ENCODE data around the gene PPP4R2.

PPP4R2 gene

GRCh38 chr3:73074781-73075180 is 78.2 kb downstream of the PPP4R2 start:
- 92 to 97% methylated on average over 8 of the region's 8 CpGs for WGBS, 2 experiments
- Histone ChIP-seq H3K9me3 (ENCODE audit: control insufficient read depth, low read length) (no peaks in the 10 kb centered on the region), H3K36me3 (ENCODE audit: control insufficient read depth, insufficient read depth, low read length) (no peaks in the 10 kb centered on the region), H3K27me3 (ENCODE audit: control insufficient read depth, insufficient read depth, low read length, poor library complexity, severe bottlenecking) (no peaks in the 10 kb centered on the region), H3K4me3 (ENCODE audit: insufficient read depth, low read depth, low read length) (no peak overlapping the region), H3K4me1 (ENCODE audit: control insufficient read depth, insufficient read depth, low read length) (no peaks in the 10 kb centered on the region), H3K27ac (ENCODE audit: insufficient read depth, low read depth, low read length, poor library complexity, severe bottlenecking) (no peak overlapping the region)

- Histone ChIP-seq H3K9me3 (ENCODE audit: control insufficient read depth, low read length) (no peaks in the 10 kb centered on the region), H3K27ac (ENCODE audit: insufficient read depth, low read depth, low read length, poor library complexity, severe bottlenecking) (no peak overlapping the region), H3K4me3 (ENCODE audit: insufficient read depth, low read depth, low read length) (no peak overlapping the region), H3K27me3 (ENCODE audit: control insufficient read depth, insufficient read depth, low read length, poor library complexity, severe bottlenecking) (no peaks in the 10 kb centered on the region), H3K4me1 (ENCODE audit: control insufficient read depth, insufficient read depth, low read length) (no peaks in the 10 kb centered on the region), H3K36me3 (ENCODE audit: control insufficient read depth, insufficient read depth, low read length) (no peaks in the 10 kb centered on the region)
- WGBS, 2 experiments = 89 to 93% methylated on average over 17 of the region's 17 CpGs
These were observed 83.8 kb downstream of the PPP4R2 start for GRCh38 chr3:73080216-73080966.

GRCh38 chr3:73081140-73081539 is 84.5 kb downstream of the PPP4R2 start:
- 92 to 99% methylated on average over 8 of the region's 8 CpGs for whole genome bisulfite sequencing, 2 experiments
- Histone ChIP-seq H3K27me3 (ENCODE audit: control insufficient read depth, insufficient read depth, low read length, poor library complexity, severe bottlenecking) (no peaks in the 10 kb centered on the region), H3K4me3 (ENCODE audit: insufficient read depth, low read depth, low read length) (no peak overlapping the region), H3K36me3 (ENCODE audit: control insufficient read depth, insufficient read depth, low read length) (no peaks in the 10 kb centered on the region), H3K9me3 (ENCODE audit: control insufficient read depth, low read length) (no peaks in the 10 kb centered on the region), H3K27ac (ENCODE audit: insufficient read depth, low read depth, low read length, poor library complexity, severe bottlenecking) (no peak overlapping the region), H3K4me1 (ENCODE audit: control insufficient read depth, insufficient read depth, low read length) (no peaks in the 10 kb centered on the region)

- Histone ChIP-seq H3K36me3 (ENCODE audit: control insufficient read depth, insufficient read depth, low read length) (no peaks in the 10 kb centered on the region), H3K9me3 (ENCODE audit: control insufficient read depth, low read length) (no peaks in the 10 kb centered on the region), H3K27me3 (ENCODE audit: control insufficient read depth, insufficient read depth, low read length, poor library complexity, severe bottlenecking) (no peaks in the 10 kb centered on the region), H3K4me3 (ENCODE audit: insufficient read depth, low read depth, low read length) (no peak overlapping the region), H3K27ac (ENCODE audit: insufficient read depth, low read depth, low read length, poor library complexity, severe bottlenecking) (no peak overlapping the region), H3K4me1 (ENCODE audit: control insufficient read depth, insufficient read depth, low read length) (no peaks in the 10 kb centered on the region)
- WGBS, 2 experiments = 91 to 100% methylated on average over 2 of the region's 2 CpGs
These were observed 87.6 kb downstream of the PPP4R2 start for GRCh38 chr3:73084170-73084569.

GRCh38 chr3:73086071-73086494 is 89.5 kb downstream of the PPP4R2 start:
- H3K27me3 ChIP-seq (ENCODE audit: control insufficient read depth, insufficient read depth, low read length, poor library complexity, severe bottlenecking) = no peaks in the 10 kb centered on the region
- H3K4me1 ChIP-seq (ENCODE audit: control insufficient read depth, insufficient read depth, low read length) = no peaks in the 10 kb centered on the region
- WGBS, 2 experiments = 35 to 38% methylated on average over 8 of the region's 8 CpGs
- H3K36me3 ChIP-seq (ENCODE audit: control insufficient read depth, insufficient read depth, low read length) = no peaks in the 10 kb centered on the region
- no peaks in the 10 kb centered on the region for H3K9me3 ChIP-seq (ENCODE audit: control insufficient read depth, low read length)
- H3K27ac ChIP-seq (ENCODE audit: insufficient read depth, low read depth, low read length, poor library complexity, severe bottlenecking) = no peak overlapping the region
- H3K4me3 ChIP-seq (ENCODE audit: insufficient read depth, low read depth, low read length) = no peak overlapping the region

GRCh38 chr3:73094129-73094528 is 97.5 kb downstream of the PPP4R2 start:
- Histone ChIP-seq H3K27ac (ENCODE audit: insufficient read depth, low read depth, low read length, poor library complexity, severe bottlenecking) (no peak overlapping the region), H3K9me3 (ENCODE audit: control insufficient read depth, low read length) (no peaks in the 10 kb centered on the region), H3K27me3 (ENCODE audit: control insufficient read depth, insufficient read depth, low read length, poor library complexity, severe bottlenecking) (no peaks in the 10 kb centered on the region), H3K36me3 (ENCODE audit: control insufficient read depth, insufficient read depth, low read length) (no peaks in the 10 kb centered on the region), H3K4me1 (ENCODE audit: control insufficient read depth, insufficient read depth, low read length) (no peaks in the 10 kb centered on the region), H3K4me3 (ENCODE audit: insufficient read depth, low read depth, low read length) (no peak overlapping the region)
- WGBS, 2 experiments = 89 to 93% methylated on average over 6 of the region's 6 CpGs

GRCh38 chr3:73094951-73095350 is 98.3 kb downstream of the PPP4R2 start:
- no peaks in the 10 kb centered on the region for H3K27me3 ChIP-seq (ENCODE audit: control insufficient read depth, insufficient read depth, low read length, poor library complexity, severe bottlenecking)
- H3K9me3 ChIP-seq (ENCODE audit: control insufficient read depth, low read length) = no peaks in the 10 kb centered on the region
- no peaks in the 10 kb centered on the region for H3K36me3 ChIP-seq (ENCODE audit: control insufficient read depth, insufficient read depth, low read length)
- 17 to 19% methylated on average over 12 of the region's 12 CpGs for WGBS, 2 experiments
- no peak overlapping the region for H3K4me3 ChIP-seq (ENCODE audit: insufficient read depth, low read depth, low read length)
- H3K27ac ChIP-seq (ENCODE audit: insufficient read depth, low read depth, low read length, poor library complexity, severe bottlenecking) = no peak overlapping the region
- H3K4me1 ChIP-seq (ENCODE audit: control insufficient read depth, insufficient read depth, low read length) = no peaks in the 10 kb centered on the region

GRCh38 chr3:73096169-73096568 is 99.6 kb downstream of the PPP4R2 start:
- Histone ChIP-seq H3K36me3 (ENCODE audit: control insufficient read depth, insufficient read depth, low read length) (no peaks in the 10 kb centered on the region), H3K27ac (ENCODE audit: insufficient read depth, low read depth, low read length, poor library complexity, severe bottlenecking) (no peak overlapping the region)
- WGBS, 2 experiments = 91 to 93% methylated on average over 2 of the region's 2 CpGs

GRCh38 chr3:73098026-73098425 is 101.4 kb downstream of the PPP4R2 start:
- no peaks in the 10 kb centered on the region for H3K36me3 ChIP-seq (ENCODE audit: control insufficient read depth, insufficient read depth, low read length)
- no peak overlapping the region for H3K27ac ChIP-seq (ENCODE audit: insufficient read depth, low read depth, low read length, poor library complexity, severe bottlenecking)
- H3K9me3 ChIP-seq (ENCODE audit: control insufficient read depth, low read length) = no peaks in the 10 kb centered on the region
- WGBS, 2 experiments = 90 to 94% methylated on average over 2 of the region's 2 CpGs
- no peaks in the 10 kb centered on the region for H3K27me3 ChIP-seq (ENCODE audit: control insufficient read depth, insufficient read depth, low read length, poor library complexity, severe bottlenecking)
- H3K4me1 ChIP-seq (ENCODE audit: control insufficient read depth, insufficient read depth, low read length) = no peaks in the 10 kb centered on the region
- H3K4me3 ChIP-seq (ENCODE audit: insufficient read depth, low read depth, low read length) = no peak overlapping the region

More at GRCh38 chr3:73096169-73096568, 99.6 kb downstream of the PPP4R2 start:
- no peaks in the 10 kb centered on the region for H3K9me3 ChIP-seq (ENCODE audit: control insufficient read depth, low read length)
- no peaks in the 10 kb centered on the region for H3K27me3 ChIP-seq (ENCODE audit: control insufficient read depth, insufficient read depth, low read length, poor library complexity, severe bottlenecking)
- no peak overlapping the region for H3K4me3 ChIP-seq (ENCODE audit: insufficient read depth, low read depth, low read length)
- H3K4me1 ChIP-seq (ENCODE audit: control insufficient read depth, insufficient read depth, low read length) = no peaks in the 10 kb centered on the region

GRCh38 chr3:73098873-73099272 is 102.3 kb downstream of the PPP4R2 start:
- H3K36me3 ChIP-seq (ENCODE audit: control insufficient read depth, insufficient read depth, low read length) = no peaks in the 10 kb centered on the region
- no peak overlapping the region for H3K4me3 ChIP-seq (ENCODE audit: insufficient read depth, low read depth, low read length)
- H3K9me3 ChIP-seq (ENCODE audit: control insufficient read depth, low read length) = no peaks in the 10 kb centered on the region
- WGBS, 2 experiments = 83% methylated on average over 1 of the region's 1 CpG; no CpG with 5 or more reads in 1 of the 2 experiments
- no peaks in the 10 kb centered on the region for H3K27me3 ChIP-seq (ENCODE audit: control insufficient read depth, insufficient read depth, low read length, poor library complexity, severe bottlenecking)
- no peaks in the 10 kb centered on the region for H3K4me1 ChIP-seq (ENCODE audit: control insufficient read depth, insufficient read depth, low read length)
- no peak overlapping the region for H3K27ac ChIP-seq (ENCODE audit: insufficient read depth, low read depth, low read length, poor library complexity, severe bottlenecking)
